ENCODE data around the gene C20orf204. TPM values are rescaled to one million over a fixed set of nuclear protein-coding genes. Genes with fewer than 3 reads are reported as not detected.
A peak's percentile ranks its signal among the peaks of the same experiment; 100 is the strongest.

The C20orf204 gene
- total RNA-seq, 2 donors from 2014 or later: 0.29 to 3.3 TPM

GRCh38 chr20:64076061-64076997, 40.3 kb downstream of the C20orf204 start:
- H3K9ac ChIP-seq (ENCODE audit: low read depth in 2 of 2, low read length in 2 of 2): no peak overlapping the region
- intact Hi-C loops (cut with DNase I): no loop called here
- peak overlapping the region; percentile 59 for H3K4me3 ChIP-seq
- no peak for DNase-seq
- no peaks in the 10 kb centered on the region for H3K4me1 ChIP-seq
- TF ChIP-seq CTCF (IDR thresholded peaks at IDR 0.05): no peak
- H3K27me3 ChIP-seq: no peaks in the 10 kb centered on the region
- H3K9me3 ChIP-seq: no peaks in the 10 kb centered on the region
- H3K36me3 ChIP-seq: no peaks in the 10 kb centered on the region
- H3K27ac ChIP-seq: peak overlapping the region; percentile 78

GRCh38 chr20:64077094-64077493, 41.1 kb downstream of the C20orf204 start:
- H3K36me3 ChIP-seq: no peaks in the 10 kb centered on the region
- peak overlapping the region; percentile 78 for H3K27ac ChIP-seq
- intact Hi-C loops (cut with DNase I): no loop called here
- TF ChIP-seq CTCF (IDR thresholded peaks at IDR 0.05): no peak
- peak; percentile 50 for DNase-seq
- no peaks in the 10 kb centered on the region for H3K9me3 ChIP-seq
- peak overlapping the region; percentile 59 for H3K4me3 ChIP-seq
- H3K4me1 ChIP-seq: no peaks in the 10 kb centered on the region
- peak overlapping the region in 1 of 2 donors; percentile 15 for H3K9ac ChIP-seq (ENCODE audit: low read depth in 2 of 2, low read length in 2 of 2)
- H3K27me3 ChIP-seq: no peaks in the 10 kb centered on the region

GRCh38 chr20:64077541-64077875, 41.5 kb downstream of the C20orf204 start:
- H3K9me3 ChIP-seq: no peaks in the 10 kb centered on the region
- no peak for TF ChIP-seq CTCF (IDR thresholded peaks at IDR 0.05)
- peak overlapping the region in 1 of 2 donors; percentile 15 for H3K9ac ChIP-seq (ENCODE audit: low read depth in 2 of 2, low read length in 2 of 2)
- H3K4me3 ChIP-seq: peak overlapping the region; percentile 59
- no peaks in the 10 kb centered on the region for H3K36me3 ChIP-seq
- no peaks in the 10 kb centered on the region for H3K27me3 ChIP-seq
- DNase-seq: no peak
- no peaks in the 10 kb centered on the region for H3K4me1 ChIP-seq
- peak overlapping the region; percentile 78 for H3K27ac ChIP-seq
- intact Hi-C loops (cut with DNase I): no loop called here

- H3K27ac ChIP-seq: peak overlapping the region; percentile 78
- peak overlapping the region; percentile 59 for H3K4me3 ChIP-seq
- no peaks in the 10 kb centered on the region for H3K4me1 ChIP-seq
- H3K36me3 ChIP-seq: no peaks in the 10 kb centered on the region
- H3K27me3 ChIP-seq: no peaks in the 10 kb centered on the region
- H3K9ac ChIP-seq (ENCODE audit: low read depth in 2 of 2, low read length in 2 of 2): peak overlapping the region; percentile 66 to 81
- TF ChIP-seq CTCF (IDR thresholded peaks at IDR 0.05): no peak
- intact Hi-C loops (cut with DNase I): no loop called here
- peak; percentile 46 for DNase-seq
- no peaks in the 10 kb centered on the region for H3K9me3 ChIP-seq
These were observed 42.0 kb downstream of the C20orf204 start for GRCh38 chr20:64077876-64078551.

GRCh38 chr20:64078934-64079272, 42.9 kb downstream of the C20orf204 start:
- Histone ChIP-seq H3K9ac (ENCODE audit: low read depth in 2 of 2, low read length in 2 of 2) (peak overlapping the region; percentile 66 to 81), H3K36me3 (no peaks in the 10 kb centered on the region), H3K27ac (peak overlapping the region; percentile 78), H3K4me3 (peak overlapping the region; percentile 59), H3K27me3 (peaks cover 5% of the 10 kb centered on the region), H3K4me1 (peaks cover 2% of the 10 kb centered on the region), H3K9me3 (no peaks in the 10 kb centered on the region)
- intact Hi-C loops (cut with DNase I): no loop called here
- TF ChIP-seq CTCF (IDR thresholded peaks at IDR 0.05): no peak
- no peak for DNase-seq

Data from colonic mucosa (tissue), 4 donors.